Cortex of kidney (tissue), 1 donor: Measurements from ENCODE around the gene MAP10.

ENCODE experiments used
- DNase-seq: peaks from one replicate; lab custom pipeline; 2025; lab: John Stamatoyannopoulos, UW

Gene MAP10

DNA sequence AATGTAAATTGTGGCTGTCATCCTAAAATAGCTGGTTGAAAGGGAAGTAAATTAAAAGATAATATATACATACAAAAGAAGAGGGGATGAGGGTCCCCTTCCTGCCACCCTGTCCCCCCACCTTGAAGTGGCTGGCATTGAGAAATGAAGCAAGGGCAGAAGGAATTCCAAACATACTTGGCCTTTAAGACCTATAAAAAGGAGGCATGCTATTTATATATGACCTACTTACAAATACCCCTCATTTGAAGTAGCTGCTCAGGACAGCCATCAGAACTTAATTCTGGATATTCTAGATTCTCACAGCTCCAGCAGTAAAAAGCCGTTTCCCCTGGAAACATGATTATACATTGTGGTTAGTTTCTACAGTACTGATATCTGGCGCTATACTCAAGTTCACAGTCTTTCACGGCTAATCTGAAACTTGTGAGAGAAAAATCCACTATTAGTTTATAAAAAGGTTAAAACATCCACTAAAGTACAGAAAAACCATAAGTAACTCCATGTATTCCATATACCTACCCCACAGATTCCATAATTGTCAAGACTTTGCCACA is 9.6 kb upstream of the MAP10 start:
- DNase-seq, result no peak

DNA sequence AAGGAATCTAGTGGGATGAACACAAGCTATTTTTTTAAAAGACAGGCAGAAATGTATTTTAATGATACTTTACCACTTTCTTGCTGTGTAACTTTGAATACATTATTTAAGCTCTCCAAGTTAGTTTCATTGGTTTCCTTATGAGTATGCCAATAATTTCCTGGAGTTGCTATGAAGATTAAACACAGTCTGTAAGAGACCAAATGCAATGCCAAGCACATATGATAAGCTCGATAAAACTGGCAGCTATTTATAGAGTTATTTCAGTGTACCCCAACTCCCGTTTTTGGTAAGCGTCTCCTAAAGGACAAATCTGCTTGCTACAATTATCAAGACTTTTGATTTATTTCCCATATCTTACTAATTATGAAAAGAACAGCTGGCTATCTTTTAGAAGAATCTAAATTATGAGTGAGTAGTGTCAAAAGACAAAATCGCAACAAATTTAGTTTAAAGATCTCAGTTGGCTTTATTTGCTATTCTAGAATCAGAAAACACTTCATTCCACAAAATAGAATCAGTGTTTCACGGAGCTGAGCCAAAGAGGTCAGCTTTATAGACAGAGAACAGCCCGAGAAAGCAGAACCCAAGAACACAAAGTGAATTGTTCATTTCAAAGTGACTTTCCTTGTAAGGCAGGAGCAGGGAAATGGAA is 7.2 kb upstream of the MAP10 start:
- no peak for DNase-seq

DNA sequence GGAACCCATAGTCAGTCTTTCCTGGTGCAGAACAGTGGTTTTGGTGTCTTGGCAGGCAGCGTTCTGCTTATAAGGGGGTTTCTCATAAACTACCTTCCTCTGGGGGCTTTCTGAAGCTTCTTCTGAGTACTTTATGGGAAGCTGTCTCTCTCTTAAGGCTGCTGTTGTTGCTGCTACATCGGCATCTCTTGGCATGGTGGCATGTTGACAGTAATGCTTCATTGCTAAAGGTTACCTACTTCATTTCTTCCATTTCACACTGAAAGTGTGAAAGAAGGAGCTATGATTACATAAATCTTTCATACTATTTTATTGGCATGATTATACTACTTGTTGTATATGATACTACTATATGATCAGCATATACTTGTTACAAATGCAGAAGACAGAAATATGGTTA is 6.3 kb upstream of the MAP10 start:
- DNase-seq, result no peak

DNA sequence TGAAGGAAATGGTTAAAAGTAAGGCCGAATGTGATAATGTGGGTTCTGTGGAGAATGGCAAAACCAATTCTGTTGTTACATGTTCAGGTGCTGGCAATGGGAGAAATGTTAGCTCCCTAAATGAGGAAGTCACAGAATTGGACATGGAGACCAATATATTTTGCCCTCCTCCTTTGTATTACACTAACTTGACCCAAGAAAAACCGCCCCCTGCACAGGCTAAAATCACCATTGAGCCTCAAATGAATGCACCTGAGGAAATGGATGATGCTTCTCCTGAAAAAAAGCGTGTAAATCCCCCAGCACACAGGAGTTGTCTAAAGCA is 932 bp downstream of the MAP10 start:
- no peak for DNase-seq

DNA sequence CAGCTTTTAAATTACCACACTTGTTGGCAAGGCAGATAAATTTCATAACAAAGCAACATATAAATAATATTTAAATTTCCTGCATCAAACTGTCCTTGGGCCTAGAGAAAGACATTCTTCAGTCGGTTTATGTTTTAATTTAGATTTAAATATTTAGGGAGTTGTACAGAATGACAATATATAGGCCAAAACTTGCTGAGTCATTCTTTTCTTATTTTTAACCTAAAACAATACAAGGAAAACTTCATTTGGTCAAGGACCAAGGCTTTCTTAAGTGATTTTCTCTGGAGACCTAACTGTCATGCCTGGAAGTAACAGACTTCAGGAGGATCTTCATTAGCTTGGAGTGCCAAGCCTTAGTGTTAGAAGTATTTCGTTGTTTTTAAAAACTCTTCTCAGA is 5.6 kb downstream of the MAP10 start:
- DNase-seq, result no peak

DNA sequence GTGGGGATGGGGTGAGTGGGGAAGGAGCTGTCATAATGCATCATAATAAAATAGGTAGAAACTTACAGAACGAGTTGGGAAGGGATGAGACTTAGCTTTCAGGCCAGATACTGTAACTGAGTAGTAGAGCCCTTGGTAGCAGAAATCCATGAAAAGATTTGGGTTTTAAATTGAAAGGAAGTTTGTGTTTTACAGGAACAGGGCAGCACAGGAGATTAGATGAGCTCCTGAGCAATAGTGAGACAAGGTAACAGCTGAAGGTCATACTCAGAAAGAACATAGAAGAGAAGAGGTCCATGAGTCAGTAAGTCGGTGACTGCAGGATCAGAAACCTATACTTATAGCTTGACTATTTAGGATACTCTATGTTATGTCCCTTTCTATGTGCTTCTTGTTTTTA is 7.3 kb downstream of the MAP10 start:
- no peak for DNase-seq

DNA sequence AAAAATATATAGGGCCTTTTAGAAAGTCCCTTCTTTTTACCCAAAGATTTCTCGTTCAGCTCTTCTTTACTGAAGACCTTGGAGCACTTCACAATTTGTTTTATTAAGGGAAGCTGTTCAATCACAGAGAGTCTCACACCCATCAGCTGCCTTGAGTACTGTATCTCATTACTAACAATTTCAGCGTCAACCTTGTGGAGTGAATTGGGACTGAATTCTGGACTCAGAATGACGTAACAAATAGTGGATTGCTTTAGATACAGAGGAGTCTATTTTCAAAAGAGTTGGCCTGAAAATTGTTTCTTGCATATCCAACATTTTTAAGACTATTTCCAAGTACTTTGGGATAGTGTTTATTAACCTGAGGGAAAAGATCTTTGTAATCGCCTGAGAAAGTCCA is 7.9 kb downstream of the MAP10 start:
- DNase-seq, result no peak

DNA sequence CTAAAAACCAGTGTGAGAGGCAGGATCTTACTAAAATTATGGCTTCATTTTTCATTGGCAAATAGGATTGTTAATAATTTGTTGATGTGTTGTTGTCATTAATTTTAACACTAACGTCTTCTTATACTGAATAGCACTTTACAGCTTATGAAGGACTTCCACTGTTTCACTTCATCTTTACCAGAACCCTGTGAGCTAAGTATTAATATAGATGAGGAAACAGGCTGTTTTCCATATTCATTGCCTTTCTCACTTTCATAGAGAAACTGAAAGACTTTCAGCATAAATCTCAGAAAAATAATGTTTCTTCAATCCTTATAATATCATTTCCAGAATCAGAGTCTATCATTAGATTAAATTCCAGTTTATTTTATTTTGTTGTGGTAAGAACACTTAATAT is 8.5 kb downstream of the MAP10 start:
- DNase-seq, result no peak

DNA sequence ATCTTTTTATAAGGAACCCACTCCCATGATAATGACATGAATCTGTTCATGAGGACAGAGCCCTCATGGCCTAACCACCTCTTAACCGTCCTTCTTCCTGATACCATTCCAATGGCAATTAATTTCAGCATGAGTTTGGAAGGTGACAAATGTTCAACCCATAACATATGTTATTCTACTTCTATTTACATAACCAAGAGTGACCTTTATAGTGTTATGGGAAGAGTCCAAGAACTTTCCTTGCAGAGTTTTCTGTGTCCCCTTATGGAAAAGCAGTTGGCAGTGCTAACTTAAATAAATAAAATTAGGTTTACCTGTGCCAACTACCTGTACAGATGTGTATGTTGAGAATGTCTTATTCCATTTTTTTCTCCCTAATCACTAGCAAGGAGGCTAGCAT is 11.1 kb downstream of the MAP10 start:
- no peak for DNase-seq

DNA sequence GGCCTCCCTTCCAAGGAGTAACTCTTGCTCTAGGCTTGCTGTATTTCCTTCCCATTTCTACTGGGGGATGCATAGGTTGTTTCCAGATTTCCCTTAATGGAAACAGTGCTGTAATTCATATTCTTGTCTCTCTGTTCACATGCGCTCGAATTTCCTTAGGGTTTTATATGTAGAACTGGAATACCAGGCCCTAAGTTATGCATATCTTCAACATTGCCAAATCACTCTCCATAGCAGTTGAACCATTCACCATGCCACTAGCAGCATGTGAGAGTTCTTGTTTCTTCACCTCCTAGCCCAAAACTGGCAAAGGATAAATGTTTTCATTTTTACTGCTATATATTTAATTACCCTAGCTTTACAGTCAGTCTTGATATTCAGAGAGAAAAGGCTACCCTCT is 12.8 kb downstream of the MAP10 start:
- no peak for DNase-seq

DNA sequence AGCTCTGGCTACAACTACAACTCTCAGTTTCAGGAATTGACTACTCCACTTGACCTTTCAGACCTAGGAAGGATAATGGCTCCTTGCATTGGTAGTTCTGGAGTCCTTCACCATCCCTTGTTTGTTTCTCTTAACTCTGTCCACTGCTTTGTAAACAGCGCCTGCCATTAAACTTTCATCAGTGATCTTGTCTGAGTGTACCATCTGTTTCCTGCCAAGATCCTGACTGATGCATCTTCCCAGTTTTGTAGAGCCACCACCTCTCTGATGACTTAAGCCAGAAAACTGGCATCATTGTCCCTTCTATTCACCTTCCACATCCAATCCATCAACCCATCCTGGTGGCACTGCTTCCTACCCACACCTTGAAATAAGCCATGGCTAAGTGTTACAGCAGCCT is 15.2 kb downstream of the MAP10 start:
- no peak for DNase-seq

DNA sequence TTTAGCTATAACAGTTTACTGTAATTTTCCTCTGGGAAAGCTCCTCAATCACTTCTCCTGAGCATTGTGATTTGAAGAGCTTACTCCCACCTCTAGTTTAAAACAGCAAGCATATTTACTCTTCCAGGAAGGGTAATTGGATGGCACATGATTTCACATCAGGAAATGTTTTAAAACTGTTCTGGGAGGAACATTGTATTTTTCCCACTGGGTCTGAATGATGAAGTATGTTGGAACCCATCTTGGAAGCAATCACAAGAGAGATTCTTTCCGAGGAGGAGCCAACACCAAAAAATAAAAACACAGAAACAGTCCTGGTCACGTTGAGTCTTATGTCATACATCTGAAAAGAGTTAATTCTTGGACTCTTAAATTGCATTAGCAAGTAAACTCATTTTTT is 17.3 kb downstream of the MAP10 start:
- DNase-seq, result no peak

DNA sequence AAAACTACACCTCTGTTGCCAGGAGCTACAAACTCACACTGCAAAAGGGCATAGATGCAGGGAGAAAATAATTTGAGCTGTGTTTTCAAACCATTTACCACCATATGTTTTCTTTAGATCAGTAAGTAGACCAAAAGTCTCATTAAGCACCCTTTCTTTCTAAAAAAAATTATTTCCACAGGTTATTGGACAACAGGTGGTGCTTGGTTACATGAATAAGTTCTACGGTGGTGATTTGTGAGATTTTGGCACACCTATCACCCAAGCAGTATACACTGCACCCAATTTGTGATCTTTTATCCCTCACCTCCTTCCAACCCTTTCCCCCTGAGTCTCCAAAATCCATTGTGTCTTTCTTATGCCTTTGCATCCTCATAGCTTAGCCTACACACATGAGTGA is 21.1 kb downstream of the MAP10 start:
- no peak for DNase-seq

DNA sequence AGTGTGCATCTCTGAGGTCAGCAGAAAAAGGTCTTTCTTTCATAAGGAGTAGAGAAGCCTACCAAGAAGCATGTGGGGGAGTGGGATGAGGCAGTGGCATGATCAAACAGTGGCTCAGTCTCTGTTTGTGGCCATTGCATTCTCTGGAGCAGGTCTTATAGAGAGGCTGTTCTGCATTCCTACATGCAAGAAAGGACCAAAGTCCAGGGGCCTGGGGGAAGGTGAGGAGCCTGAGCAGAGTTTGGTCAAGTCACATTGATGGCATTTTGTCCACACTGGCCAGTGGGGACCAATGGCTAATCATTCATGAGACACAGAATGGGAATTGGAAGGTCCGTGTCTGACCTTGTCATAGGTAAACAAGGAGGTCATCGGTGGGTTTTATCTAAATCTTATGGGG is 25.4 kb downstream of the MAP10 start:
- DNase-seq, result no peak

DNA sequence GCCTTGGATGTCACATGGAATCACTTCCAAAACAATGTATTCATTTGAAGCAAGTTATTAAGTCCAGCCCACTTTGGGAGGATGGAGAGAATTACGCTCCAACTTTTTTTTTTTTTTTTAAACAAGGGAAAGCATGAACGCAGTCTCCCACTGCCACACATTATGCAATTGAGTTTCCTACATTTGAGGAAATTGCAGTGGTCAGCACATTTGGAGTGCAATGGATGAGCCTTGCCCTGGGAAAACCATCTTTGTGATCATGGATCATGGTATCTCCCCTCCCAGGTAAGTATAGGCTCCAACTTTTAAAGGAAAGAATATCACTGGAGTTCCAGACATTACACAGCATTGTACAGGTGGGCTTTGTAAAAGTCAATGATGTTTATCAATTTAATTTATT is 26.7 kb downstream of the MAP10 start:
- DNase-seq, result no peak

DNA sequence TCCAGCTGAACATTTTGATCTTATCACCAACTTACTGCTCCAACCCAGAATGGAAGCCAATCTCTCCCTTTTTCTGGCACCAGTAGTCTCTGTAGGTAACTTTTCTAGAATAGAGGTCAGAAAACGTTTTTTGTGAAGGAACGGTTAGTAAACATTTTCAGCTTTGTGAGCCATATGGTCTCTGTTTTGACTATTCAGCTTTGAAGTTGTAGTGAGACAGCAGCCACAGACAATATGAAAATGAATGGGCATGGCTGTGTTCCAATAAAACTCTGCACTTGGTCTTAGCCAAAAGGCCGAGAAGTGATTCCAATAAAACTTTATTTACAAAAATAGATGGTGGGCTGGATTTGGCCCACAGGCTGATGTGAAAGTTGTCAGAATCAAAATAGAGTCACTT is 28.9 kb downstream of the MAP10 start:
- DNase-seq, result no peak

DNA sequence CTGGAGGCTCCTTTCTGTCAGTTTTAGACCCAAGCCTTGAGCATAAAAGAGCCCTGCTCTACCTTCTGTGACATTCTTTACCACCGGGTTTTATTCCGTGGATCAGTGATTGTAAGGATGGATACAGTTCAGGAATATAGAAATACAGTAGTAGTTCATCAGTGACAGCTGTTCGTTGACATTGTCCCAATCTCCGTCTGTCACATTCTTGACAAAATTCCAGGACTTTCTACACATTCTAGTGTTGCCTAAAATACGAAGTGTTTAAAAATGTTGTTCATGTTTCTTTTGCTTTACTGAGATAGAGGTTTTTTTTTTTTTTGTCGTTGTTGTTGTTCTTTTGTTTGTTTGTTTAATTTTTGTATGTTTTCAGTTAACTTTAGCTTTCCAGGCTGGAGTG is 29.9 kb downstream of the MAP10 start:
- no peak for DNase-seq

DNA sequence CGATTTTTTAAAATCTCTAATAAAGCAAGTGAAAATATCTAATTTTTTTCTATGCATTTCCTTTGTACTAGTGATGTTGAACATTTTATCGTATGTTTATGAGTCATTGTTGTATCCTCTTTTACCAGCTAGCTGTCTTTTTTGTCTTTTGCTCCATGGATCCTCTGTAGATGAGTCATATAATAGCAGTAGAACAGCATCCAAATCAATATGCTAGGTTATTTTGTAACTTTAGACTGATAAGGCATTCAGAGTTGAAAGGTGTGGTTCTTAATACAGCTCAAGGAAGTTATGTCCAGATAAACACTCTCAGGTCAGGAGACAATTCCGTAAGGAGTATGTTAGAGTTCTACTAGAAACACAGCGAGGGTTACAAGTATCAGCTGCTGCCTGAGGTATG is 31.9 kb downstream of the MAP10 start:
- DNase-seq, result no peak

DNA sequence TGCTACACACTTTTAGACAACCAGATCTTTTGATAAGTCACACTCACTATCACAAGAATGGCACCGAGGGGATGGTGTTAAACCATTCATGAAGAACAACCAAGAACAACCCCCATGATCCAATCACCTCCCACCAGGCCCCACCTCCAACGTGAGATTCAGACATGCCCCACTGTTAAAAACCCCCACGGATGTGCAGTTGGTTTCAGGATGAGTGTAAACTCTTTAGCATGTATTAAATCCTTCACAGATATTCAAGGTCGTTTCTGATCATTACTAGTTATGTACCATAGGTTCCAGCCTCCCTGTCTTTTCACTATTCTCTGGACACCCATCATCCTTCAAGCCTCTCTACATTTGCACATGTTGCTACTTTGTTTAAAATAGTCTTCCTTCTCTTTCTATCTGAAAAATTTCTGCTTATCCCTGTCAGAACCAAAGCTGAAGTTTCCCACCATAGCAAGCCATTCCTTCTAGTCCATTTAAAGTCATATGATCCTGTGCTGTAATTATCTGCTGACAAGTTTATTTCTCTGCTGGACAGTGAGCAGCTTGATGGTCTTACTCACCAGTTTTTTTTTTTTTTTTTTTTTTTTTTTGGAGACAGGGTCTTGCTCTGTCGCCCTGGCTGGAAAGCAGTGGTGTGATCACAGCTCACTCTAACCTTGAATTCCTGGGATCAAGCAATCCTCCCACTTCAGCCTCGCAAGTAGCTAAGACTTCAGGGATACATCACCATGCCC is 36.8 kb downstream of the MAP10 start:
- DNase-seq, result no peak

DNA sequence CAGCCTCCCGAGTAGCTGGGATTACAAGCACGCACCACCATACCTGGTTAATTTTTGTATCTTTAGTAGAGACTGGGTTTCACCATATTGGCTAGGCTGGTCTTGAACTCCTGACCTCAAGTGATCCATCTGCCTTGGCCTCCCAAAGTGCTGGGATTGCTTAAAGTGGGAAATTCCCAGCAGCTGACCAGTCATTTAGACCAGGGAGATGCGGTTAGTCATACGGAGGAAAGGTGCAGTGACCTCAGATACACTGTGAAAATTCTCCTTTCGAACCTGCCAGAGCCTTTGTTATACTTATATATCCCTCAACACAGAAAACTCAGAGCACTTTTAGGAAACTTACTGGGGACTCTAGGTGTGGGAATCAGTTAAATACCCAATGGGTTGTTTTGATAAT is 39.6 kb downstream of the MAP10 start:
- no peak for DNase-seq

DNA sequence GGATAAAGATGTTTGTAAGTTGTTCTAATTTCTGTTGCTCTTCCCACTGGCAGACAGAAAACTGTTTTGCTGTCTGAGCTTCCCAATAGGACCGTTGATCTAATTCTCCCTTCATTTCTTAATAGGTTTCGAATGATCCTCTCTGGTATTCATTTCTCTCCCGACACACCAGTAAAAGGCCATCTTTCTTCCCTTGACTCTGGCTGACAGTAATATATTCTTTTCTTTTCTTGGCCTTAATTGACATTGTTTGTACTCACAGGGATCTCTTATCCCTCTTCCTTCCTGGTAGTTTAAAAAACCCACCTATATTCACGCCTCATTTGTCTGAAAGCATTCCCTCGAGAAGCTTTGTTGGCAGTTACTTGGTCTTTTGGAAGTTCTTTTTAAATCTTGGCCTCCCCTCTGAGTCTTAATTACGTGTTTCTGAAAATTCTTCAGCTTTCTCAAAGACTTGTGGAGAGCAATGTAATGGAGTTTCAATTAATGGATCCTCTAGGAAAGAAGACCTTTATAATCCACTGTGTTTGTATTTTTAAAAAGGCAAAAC is 40.3 kb downstream of the MAP10 start:
- DNase-seq, result no peak

DNA sequence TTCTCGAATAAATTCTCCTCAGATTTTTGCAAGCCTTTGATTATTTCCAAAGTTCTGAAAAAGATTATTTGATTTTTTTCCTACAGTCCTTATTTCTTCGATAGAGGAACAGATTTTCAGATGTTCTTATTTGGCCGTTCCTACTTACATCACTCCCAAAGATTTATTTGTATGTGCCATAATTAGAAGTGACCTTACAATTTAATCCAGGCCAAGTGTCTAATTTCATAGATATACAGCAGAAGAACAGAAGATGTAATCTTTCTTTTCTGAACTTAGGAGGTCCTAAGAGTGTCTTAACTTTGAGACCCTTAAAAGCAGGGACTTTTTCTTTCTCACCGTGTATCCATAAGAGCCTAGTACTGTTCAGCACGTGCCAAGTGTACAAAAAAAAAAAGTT is 46.3 kb downstream of the MAP10 start:
- DNase-seq, result no peak

DNA sequence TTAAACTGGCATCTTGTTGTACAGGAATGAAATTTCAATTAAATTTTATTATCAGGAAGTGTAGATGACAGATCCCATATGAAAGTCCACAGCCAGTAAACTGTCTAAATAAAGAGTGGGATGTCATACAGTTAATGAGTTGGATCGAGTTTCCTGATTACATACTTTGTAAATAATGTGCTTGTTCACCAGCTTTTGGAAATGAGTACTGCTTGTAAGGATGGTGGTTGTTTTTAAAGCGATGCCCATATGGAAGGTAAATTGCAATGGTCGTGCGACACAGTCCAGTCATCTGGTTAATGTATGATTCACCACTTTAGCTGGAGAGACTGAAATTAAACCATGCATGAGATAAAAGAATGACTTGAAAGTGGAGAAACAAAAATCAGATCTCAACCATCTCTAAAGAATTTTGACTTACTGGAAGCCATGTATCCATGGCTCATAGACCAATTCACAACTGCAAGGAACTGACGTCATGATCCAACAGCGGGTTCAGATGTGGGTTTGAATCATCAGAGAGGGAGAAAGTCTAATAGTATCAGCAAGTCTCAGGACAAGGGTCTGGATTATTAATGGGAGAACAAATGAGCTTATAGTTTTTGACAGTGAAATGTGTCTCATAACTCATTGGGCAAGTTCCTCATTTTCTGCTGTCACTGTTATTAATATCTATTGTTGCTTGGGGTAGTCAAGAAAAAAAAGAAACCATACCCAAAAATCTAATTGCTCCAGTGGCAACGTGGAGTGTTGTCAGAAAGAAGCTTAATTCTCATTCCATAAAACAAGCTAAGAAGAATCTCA is 49.0 kb downstream of the MAP10 start:
- DNase-seq, result no peak
